NCI-H2081 treated with DMSO at 0.1 percent for 48 hours (cell line): ENCODE results near the gene KRI1.
"Not testable (repeated sequence)": the region's sequence is repeated elsewhere in the genome, so short reads cannot be mapped to it uniquely, and the experiment has no call there.

ENCODE experiments used
- DNase-seq: peaks from one replicate; lab custom pipeline; 2025; lab: John Stamatoyannopoulos, UW

The KRI1 gene

GRCh38 chr19:10575011-10575716 is 9.4 kb upstream of the KRI1 start:
- DNase-seq, result no peak

DNA sequence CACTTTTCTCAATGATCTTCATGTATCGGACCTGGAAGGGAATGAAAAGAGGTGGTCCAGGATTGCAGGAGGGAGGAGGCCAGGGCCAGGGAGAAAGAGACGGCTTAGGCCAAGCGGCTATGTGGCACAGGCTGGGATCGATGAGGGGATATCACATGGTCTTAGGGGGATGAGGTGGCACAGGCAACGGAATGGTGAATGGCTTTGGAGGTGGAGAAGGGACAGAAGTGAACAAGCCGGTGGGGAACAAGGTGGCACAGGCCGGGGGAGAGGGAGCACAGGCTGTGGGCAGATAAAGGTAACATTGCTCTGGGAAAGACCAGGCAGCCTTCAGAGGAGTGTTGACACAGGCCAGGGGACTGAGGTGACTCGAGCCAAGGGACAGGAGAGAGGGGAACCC is 8.7 kb upstream of the KRI1 start:
- no peak for DNase-seq

DNA sequence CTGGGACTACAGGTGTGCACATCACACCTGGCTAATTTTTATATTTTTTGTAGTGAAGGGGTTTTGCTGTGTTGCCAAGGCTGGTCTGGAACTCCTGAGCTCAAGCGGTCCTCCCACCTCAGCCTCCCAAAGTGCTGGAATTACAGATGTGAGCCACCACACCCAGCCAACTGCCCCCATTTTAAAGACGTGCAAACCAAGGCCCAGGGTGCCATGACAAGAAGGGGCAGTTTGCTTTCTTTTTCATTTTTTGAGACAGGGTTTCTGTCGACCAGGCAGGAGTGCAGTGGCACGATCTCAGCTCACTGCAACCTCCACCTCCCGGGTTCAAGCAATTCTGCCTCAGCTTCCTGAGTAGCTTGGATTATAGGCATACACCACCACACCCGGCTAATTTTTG is 8.0 kb upstream of the KRI1 start:
- not testable (repeated sequence) for DNase-seq

DNA sequence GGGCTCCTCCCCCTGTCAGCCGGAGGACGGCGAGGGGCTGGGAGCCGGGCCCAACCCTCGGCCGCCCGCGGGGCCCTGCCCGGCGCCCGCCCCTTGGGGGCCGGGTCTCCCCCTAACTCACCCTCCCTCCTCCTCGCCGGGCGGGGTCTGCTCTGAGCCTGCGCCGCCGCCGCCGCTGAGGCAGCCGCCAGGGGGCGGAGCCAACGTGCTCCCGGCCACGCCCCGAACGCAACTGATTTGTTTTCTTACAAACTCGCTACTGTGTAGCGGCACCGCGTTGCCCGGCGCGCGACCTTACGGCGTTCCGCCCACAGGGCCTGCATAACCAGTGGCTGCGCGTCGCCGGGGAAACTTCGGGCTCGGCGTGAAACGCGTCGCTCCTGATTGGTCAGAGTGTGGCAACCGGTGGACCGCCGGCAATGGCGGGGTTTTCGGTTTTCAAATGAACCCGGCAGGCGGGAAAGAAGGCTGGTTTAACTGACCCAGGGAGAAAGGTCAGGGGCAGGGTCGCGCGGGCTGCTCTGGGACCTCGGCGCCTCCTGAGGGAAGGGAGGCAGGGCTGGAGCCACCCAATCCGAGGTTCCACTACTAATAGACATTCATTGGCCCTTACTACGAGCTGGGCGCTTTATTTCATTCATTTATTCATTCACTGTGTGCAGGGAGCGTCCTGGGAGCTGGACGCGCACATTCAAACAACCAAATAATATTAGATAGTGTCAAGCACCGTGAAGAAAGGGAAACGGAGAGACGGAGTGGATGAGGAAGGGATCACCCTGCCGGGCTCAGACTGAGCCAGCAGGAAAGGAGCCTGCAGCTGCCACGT is 3.2 kb upstream of the KRI1 start, which contains the start of gene CDKN2D:
CDKN2D (minus strand) TSS at position 154 of the 826 bp plus-strand sequence. CDS start 326 bp downstream, outside the sequence.
- peak; percentile 93 for DNase-seq

DNA sequence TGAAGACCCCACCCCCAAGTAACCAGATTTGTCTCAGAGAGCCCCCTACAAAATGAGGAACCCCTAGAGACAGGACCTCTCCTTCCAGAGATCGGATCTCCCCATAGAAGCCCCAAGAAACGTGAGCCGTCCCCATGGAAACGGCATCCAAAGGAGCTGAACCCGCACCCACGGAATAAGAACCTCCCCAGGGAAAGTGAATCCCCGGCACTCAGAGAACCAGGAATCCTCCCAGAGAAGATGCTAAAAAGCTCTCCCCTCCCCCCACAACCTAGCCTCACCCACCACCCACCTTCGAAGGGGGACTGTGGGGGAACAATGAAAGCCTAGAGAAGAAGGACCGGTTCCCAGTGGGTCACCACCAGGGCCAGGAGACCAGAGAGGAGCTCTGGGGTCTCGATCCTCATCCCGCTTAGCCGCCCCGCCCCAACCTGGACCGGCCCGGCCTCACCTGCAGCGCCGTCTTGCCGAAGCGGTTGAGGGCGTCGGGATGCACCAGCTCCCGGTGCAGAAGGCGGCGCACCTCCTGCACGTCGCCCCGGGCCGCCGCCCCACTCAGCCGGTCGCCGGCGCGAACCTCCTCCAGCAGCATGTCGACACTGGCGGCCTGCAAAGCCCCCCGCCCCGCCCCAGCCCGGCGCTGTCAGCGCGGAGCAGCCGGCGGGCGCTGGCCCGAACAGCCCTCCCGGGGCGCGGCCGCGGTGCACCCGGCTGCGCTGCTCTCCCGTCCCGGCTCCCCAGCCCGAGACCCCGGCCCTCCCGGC is 2.4 kb upstream of the KRI1 start:
- DNase-seq, result no peak

GRCh38 chr19:10567656-10568055 is 1.8 kb upstream of the KRI1 start:
- no peak for DNase-seq

- no peak for DNase-seq
These were observed 1.0 kb upstream of the KRI1 start for GRCh38 chr19:10566658-10567410.

DNA sequence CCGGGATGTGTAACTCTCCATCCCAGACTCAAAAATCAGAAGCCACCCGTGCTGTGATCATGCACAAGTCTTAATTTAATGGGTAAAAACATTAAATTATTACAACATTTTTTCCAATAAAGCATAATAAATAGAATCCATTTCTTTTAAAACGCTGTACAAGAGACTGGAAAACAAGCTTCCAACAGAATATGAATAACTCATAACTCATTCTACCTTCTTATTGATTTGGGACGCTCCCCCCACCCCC is 523 bp upstream of the KRI1 start:
- DNase-seq, result no peak

DNA sequence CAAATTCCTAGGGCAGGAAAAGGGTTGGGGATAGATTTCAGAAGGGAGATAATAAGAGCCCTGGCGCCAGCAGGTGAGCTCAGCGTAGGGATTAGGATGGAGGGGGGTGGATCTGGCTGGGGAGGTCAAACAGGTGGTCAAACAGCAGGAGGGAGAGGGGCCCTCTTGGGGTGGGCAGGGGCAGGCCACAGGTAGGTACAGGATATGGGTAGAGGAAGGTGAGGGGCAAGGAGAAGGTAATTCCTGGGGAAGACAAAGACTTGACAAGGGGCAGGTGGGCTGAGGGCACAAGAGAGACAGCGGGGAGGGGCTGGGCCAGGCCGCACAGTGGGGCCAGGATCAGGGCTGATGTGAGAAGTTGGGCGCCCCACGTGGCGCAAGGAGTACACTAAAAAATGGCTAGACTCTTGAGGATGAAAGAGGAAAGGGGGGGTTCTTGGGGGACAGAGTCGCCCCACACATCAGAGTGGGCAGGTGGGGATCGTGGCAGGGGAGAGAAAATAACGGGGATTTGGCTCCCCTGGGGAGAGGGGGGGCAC is 713 bp downstream of the KRI1 start:
- DNase-seq, result no peak

DNA sequence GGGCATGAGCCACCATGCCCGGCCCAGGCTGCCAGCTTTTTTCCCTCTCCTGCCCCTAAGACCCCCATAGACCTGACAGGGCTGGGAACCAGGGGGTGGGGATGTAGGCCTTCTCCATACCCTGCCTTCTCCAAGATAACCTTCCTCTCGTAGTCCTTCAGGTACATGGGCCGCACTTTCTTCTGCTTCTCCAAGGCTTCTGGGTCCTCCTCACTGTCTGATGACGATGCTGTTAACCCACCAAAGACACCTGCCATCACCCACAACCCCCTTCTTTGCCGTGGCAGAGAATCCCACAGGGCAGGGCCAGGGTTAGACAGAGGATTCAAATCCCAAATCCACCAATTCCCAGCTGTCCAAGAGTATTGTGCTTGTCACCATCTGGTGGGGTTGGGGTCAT is 3.2 kb downstream of the KRI1 start:
- no peak for DNase-seq

GRCh38 chr19:10560154-10560553 is 5.7 kb downstream of the KRI1 start:
- no peak for DNase-seq

DNA sequence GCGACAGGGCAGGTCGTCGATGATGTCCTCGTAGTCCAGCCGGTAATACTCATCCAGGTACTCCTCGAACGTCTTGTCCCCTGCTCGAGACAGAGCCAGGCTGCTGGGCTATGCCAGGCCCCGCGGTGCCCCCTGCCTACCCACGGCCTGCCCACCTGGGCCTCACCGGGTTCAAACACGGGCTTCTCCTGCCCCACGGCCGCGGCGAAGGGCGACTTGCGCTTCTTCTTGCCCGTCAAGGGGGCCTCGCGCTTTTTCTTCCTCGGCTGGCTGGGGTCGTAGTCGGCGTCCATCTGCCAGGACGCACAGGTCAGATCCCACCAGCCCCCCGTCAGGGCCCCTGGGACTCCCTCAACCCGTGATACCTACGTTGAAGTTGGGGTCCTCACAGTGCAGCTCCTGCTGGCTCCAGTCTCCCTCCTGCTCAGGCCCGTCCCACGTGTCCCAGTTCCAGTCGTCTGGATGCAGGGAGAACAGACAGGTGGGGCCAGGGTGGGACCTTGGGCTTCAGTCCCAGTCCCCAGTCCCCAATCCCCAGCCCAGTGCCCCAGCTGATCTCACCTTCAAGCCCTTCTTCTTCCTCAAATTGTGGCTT is 8.1 kb downstream of the KRI1 start:
- no peak for DNase-seq

DNA sequence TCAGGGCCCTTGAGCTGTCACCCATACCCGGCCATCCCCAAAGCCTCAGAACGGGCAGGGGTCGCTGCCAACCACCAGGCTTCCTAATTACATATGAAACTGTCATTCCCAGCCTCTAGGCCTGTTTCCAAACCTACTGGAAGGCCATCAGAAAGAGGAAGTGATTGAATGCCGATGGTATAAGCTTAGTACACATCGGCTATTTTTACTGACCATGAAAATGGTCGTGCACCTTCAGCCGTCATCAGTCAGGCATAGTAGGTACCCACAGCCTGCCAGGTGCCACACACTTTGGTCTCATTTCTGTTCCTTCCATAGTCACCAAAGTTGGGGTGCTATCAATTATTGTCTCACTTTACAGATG is 10.2 kb downstream of the KRI1 start:
- no peak for DNase-seq

DNA sequence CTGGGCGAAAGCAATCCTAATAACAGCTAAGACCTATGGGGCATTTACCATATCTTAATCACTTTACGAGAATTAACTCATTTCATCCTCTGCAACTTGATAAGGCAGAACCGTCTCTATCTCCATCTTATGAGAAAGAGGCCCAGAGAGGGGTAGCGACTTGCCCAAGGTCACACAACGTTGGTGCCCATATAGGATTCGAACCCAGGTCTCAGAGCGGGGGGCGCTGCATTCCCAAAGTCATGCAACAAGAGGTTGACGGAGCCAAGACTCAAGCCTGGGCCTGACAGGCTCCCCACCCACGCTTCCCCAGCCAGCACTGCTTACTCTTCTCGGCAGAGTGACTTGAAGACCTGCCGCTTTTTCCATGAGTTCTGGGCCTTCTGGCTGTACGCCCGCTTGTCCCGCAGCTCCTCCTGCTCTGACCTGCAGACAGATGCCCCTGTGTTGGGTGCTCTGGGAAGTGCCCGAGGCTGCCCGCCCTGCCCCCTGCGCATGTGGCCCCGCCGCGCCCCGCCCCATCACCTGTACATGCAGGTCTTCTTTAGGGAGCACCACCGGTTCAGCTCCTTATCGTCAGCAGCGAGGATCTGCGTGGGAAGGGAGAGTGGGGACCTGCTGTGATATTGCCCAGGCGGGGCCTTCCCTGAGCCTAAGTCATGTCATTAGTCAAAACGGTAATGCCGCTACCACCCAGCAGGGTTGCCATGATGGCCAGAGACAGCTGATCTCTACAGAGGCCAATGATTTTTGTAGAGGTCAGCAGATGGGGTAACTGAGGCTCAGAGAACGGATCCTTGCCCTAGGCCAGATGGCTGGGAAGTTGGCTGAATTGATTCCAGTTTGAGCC is 10.8 kb downstream of the KRI1 start:
- DNase-seq, result no peak

GRCh38 chr19:10553943-10554381 is 11.8 kb downstream of the KRI1 start:
- DNase-seq, result no peak

DNA sequence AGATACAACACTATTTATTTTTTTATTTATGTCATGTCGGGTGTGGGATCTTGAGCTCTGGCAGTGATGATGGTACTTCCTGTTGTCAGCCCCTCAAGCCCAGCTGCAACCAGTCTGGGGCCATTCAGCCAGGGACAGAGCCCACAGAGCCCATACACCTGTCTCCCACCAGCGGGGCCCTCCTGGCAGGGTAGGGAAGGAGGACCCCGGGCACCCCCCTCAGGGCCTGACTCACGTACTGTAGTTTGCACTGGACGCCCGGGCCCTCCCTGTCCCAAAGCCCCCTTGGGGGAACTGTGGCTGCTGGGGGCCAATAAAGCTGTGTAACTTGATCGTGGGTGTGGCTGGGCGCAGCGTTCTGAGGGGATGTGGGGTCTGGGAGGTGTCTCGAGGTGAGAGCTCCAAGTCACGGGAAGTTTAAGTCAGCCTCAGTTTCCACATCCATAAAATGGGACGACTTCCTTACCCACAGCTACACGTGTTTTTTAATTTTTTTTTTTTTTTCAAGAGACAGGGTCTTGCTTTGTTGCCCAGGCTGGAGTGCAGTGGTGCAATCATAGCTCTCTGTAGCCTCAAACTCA is 12.6 kb downstream of the KRI1 start:
- DNase-seq, result no peak

GRCh38 chr19:10552510-10553053 is 13.2 kb downstream of the KRI1 start:
- DNase-seq, result no peak

DNA sequence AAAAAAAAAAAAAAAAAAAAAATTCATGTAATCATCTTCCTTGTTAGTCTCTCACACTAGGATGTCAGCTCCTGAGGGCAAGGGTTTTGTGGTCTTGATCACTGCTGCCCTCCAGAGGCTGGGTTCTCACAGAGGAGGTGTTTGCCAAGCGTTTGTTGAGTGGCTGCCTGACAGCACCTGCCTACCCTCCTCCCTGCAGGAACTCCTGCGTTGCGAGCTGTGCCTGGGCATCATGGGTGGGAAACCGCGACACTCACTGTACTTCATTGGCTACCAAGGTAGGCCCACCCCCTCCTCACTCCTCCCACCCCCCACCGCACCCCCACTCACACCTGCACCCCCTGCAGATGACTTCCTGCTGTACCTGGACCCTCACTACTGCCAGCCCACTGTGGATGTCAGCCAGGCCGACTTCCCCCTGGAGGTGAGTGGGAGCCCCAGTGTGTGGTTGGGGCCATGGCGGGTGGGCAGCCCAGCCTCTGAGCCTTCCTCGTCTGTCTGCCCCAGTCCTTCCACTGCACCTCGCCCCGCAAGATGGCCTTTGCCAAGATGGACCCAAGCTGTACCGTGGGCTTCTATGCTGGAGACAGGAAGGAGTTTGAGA is 14.0 kb downstream of the KRI1 start:
- DNase-seq, result no peak

DNA sequence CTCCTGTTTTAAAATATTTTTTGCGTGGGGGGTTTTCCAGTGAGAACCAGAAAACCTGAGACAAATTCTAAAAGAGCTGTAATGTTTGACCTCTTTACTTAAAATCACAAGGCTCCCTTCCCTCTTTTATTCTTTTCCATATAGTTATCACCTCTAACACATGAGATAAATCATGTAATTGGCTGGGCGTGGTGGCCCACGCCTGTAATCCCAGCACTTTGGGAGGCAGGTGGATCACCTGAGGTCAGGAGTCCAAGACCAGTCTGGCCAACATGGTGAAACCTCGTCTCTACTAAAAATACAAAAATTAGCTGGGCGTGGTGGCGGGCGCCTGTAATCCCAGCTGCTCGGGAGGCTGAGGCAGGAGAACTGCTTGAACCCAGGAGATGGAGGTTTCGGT is 14.8 kb downstream of the KRI1 start:
- not testable (repeated sequence) for DNase-seq

DNA sequence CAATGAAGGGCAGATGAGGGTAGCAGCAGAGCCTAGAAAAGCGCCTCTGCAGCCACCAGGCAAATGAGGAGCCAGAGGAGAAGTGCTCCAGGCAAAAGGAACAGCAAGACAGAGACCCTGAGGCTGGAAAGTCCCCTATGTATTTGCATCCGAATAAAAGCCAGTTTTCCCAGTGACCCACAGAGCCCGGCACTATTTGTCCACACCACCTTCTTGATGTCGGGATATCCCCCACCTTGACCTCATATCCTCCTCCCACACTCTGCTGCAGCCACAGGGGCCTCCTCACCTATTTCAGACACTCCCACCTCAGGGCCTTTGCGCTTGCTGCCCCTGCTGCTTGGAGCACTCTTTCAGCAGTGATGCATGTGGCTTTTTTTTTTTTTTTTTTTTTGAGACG is 15.5 kb downstream of the KRI1 start:
- DNase-seq, result no peak
